Left lung (tissue), 10 donors: ENCODE data around the gene SYPL1. TPM values are rescaled to one million over a fixed set of nuclear protein-coding genes. Genes with fewer than 3 reads are reported as not detected.

Experiments
- ATAC-seq: fragments of 200-7000 bp; cut with Tn5 transposase; one replicate; pipeline ENCODE4 v1.9.1; 2020; ENCODE audit warnings: moderate library complexity
- DNase-seq, 4 donors: peaks; one replicate each; pipeline ENCODE4 v3.0.0-alpha.2; 2013 to 2020
- H3K27ac ChIP-seq, 2 donors: fragments of 200-600 bp; sonication (generic) in 1 of 2; one replicate each; pipeline versions ENCODE4 v1.5.0 to v1.8.0; 2020 to 2021
- H3K27me3 ChIP-seq, 2 donors: fragments of 200-600 bp; sonication (generic) in 1 of 2; one replicate each; pipeline versions ENCODE4 v1.5.0 to v1.8.0; 2020 to 2021
- H3K36me3 ChIP-seq, 2 donors: fragments of 200-600 bp; sonication (generic) in 1 of 2; one replicate each; pipeline versions ENCODE4 v1.5.0 to v1.8.0; 2020 to 2021
- H3K4me1 ChIP-seq, 2 donors: fragments of 200-600 bp; one replicate each; pipeline ENCODE4 v1.8.0; 2021
- H3K4me3 ChIP-seq, 2 donors: fragments of 200-600 bp; sonication (generic) in 1 of 2; one replicate each; pipeline versions ENCODE4 v1.5.0 to v1.8.0; 2020 to 2021; ENCODE audit warnings: mild to moderate bottlenecking in 1 of 2
- H3K9me3 ChIP-seq, 2 donors: fragments of 200-600 bp; sonication (generic) in 1 of 2; one replicate each; pipeline versions ENCODE4 v1.5.0 to v1.8.0; 2020 to 2021
- CTCF ChIP-seq, 2 donors: fragments of 200-600 bp; sonication (generic) in 1 of 2; IDR thresholded peaks; one replicate each; pipeline versions ENCODE4 v1.5.0 to v1.8.0; 2021; ENCODE audit warnings: antibody characterized with exemption in 2 of 2
- intact Hi-C, 2 donors: fragments of 100-400 bp; cut with DNase I; formaldehyde crosslinking; loops; one replicate each; pipeline versions ENCODE4 v1.11.2 to v1.14.2; 2022
- polyA plus RNA-seq, 6 donors: library from polyadenylated mRNA; unstranded; fragments of 120-200 nt; gene quantifications; one replicate each; pipeline ENCODE4 v1.2.1, GENCODE V29; 2013; ENCODE audit not compliant: insufficient read length in 6 of 6
- total RNA-seq, 2 donors: library from RNA; stranded (reverse); fragmentation: NEBNext Ultra II Directional; extraction: Animal tissue kit (Norgen Biotek cat#: 25700); gene quantifications; one replicate each; pipeline ENCODE4 v1.2.1, GENCODE V29; 2021
- donor health status: DM: no; HTN: yes; CAD: no.
- donor health status: DM: no; HTN: no; CAD: no.

Gene SYPL1
- total and polyA plus RNA-seq, 8 donors: 81.9 to 121 (median 110) TPM

GRCh38 chr7:106071356-106071998, 40.6 kb downstream of the SYPL1 start:
- TF ChIP-seq CTCF (IDR thresholded peaks at IDR 0.05): no peak
- Histone ChIP-seq H3K36me3 (no peaks in the 10 kb centered on the region), H3K4me3 (no peak overlapping the region), H3K4me1 (peaks cover 12 to 32% of the 10 kb centered on the region in 2 donors), H3K9me3 (no peaks in the 10 kb centered on the region), H3K27ac (peak overlapping the region; percentile 70 to 76), H3K27me3 (no peaks in the 10 kb centered on the region)
- DNase-seq (peak in 2 of 4 donors; percentile 62 to 83), ATAC-seq (peak; percentile 79)
- intact Hi-C loops: no loop called here

- no peak overlapping the region for H3K4me3 ChIP-seq
- H3K36me3 ChIP-seq: no peaks in the 10 kb centered on the region
- intact Hi-C loops: no loop called here
- H3K4me1 ChIP-seq: peaks cover 14 to 35% of the 10 kb centered on the region in 2 donors
- H3K27me3 ChIP-seq: no peaks in the 10 kb centered on the region
- DNase-seq (no peak), ATAC-seq (no peak)
- no peaks in the 10 kb centered on the region for H3K9me3 ChIP-seq
- peak overlapping the region; percentile 70 to 76 for H3K27ac ChIP-seq
- TF ChIP-seq CTCF (IDR thresholded peaks at IDR 0.05): no peak
Measured at GRCh38 chr7:106070567-106071254, 41.4 kb downstream of the SYPL1 start.

- ATAC-seq (peak; percentile 44), DNase-seq (no peak)
- Histone ChIP-seq H3K27ac (peak overlapping the region; percentile 70 to 76), H3K4me1 (peaks cover 20 to 39% of the 10 kb centered on the region in 2 donors), H3K4me3 (no peak overlapping the region), H3K9me3 (no peaks in the 10 kb centered on the region), H3K36me3 (no peaks in the 10 kb centered on the region), H3K27me3 (no peaks in the 10 kb centered on the region)
- intact Hi-C loops: no loop called here
- no peak for TF ChIP-seq CTCF (IDR thresholded peaks at IDR 0.05)
Measured at GRCh38 chr7:106070201-106070551, 41.9 kb downstream of the SYPL1 start.

GRCh38 chr7:106069471-106070200, 42.5 kb downstream of the SYPL1 start:
- Histone ChIP-seq H3K4me1 (peaks cover 24 to 43% of the 10 kb centered on the region in 2 donors), H3K4me3 (no peak overlapping the region), H3K27ac (no peak overlapping the region), H3K27me3 (no peaks in the 10 kb centered on the region), H3K36me3 (no peaks in the 10 kb centered on the region), H3K9me3 (no peaks in the 10 kb centered on the region)
- intact Hi-C loops: no loop called here
- no peak for ATAC-seq
- TF ChIP-seq CTCF (IDR thresholded peaks at IDR 0.05): no peak
- DNase-seq: no peak

- no peak for DNase-seq
- no peaks in the 10 kb centered on the region for H3K9me3 ChIP-seq
- ATAC-seq: no peak
- peaks cover 29 to 43% of the 10 kb centered on the region in 2 donors for H3K4me1 ChIP-seq
- H3K4me3 ChIP-seq: no peak overlapping the region
- H3K27ac ChIP-seq: no peak overlapping the region
- no peaks in the 10 kb centered on the region for H3K27me3 ChIP-seq
- intact Hi-C loops: no loop called here
- no peak for TF ChIP-seq CTCF (IDR thresholded peaks at IDR 0.05)
- H3K36me3 ChIP-seq: no peaks in the 10 kb centered on the region
Measured at GRCh38 chr7:106068986-106069385, 43.1 kb downstream of the SYPL1 start.
